ENCODE results near the gene ZNF687.

ZNF687 gene

GRCh38 chr1:151311589-151312331, 29.7 kb downstream of the ZNF687 start:
- in situ Hi-C loops (cut with MboI; ENCODE audit: low sequenced_read_pairs), result no loop called here

GRCh38 chr1:151312411-151312810, 30.3 kb downstream of the ZNF687 start:
- in situ Hi-C loops (cut with MboI; ENCODE audit: low sequenced_read_pairs), result no loop called here

- in situ Hi-C loops (cut with MboI; ENCODE audit: low sequenced_read_pairs), result no loop called here
Observed at GRCh38 chr1:151312826-151313225, 30.7 kb downstream of the ZNF687 start.

GRCh38 chr1:151313501-151313900, 31.4 kb downstream of the ZNF687 start:
- in situ Hi-C loops (cut with MboI; ENCODE audit: low sequenced_read_pairs), result no loop called here

- in situ Hi-C loops (cut with MboI; ENCODE audit: low sequenced_read_pairs), result no loop called here
Observed at GRCh38 chr1:151314137-151314875, 32.2 kb downstream of the ZNF687 start.

GRCh38 chr1:151315565-151316235, 33.6 kb downstream of the ZNF687 start:
- in situ Hi-C loops (cut with MboI; ENCODE audit: low sequenced_read_pairs), result no loop called here

- in situ Hi-C loops (cut with MboI; ENCODE audit: low sequenced_read_pairs), result no loop called here
Observed at GRCh38 chr1:151318975-151319374, 36.9 kb downstream of the ZNF687 start.

- in situ Hi-C loops (cut with MboI; ENCODE audit: low sequenced_read_pairs), result no loop called here
Observed at GRCh38 chr1:151324390-151324930, 42.4 kb downstream of the ZNF687 start.

GRCh38 chr1:151325231-151325630, 43.1 kb downstream of the ZNF687 start:
- in situ Hi-C loops (cut with MboI; ENCODE audit: low sequenced_read_pairs), result no loop called here

- in situ Hi-C loops (cut with MboI; ENCODE audit: low sequenced_read_pairs), result no loop called here
Observed at GRCh38 chr1:151325646-151326429, 43.7 kb downstream of the ZNF687 start.

- in situ Hi-C loops (cut with MboI; ENCODE audit: low sequenced_read_pairs), result no loop called here
Observed at GRCh38 chr1:151326619-151327222, 44.6 kb downstream of the ZNF687 start.

- in situ Hi-C loops (cut with MboI; ENCODE audit: low sequenced_read_pairs), result no loop called here
Observed at GRCh38 chr1:151327223-151327902, 45.3 kb downstream of the ZNF687 start, which contains the start of gene PI4KB. Gene PI4KB (minus strand): TSS chr1:151327416. CDS start chr1:151316481, 10,935 bp downstream.

- in situ Hi-C loops (cut with MboI; ENCODE audit: low sequenced_read_pairs), result no loop called here
Observed at GRCh38 chr1:151327903-151328674, 46.0 kb downstream of the ZNF687 start.

GRCh38 chr1:151334822-151335221, 52.7 kb downstream of the ZNF687 start:
- in situ Hi-C loops (cut with MboI; ENCODE audit: low sequenced_read_pairs), result loop anchor here (5.0 kb wide), 1 partner anchor 33 kb away; no protein-coding TSS in a partner anchor

GRCh38 chr1:151336556-151336955, 54.5 kb downstream of the ZNF687 start:
- in situ Hi-C loops (cut with MboI; ENCODE audit: low sequenced_read_pairs), result loop anchor here (5.0 kb wide), 1 partner anchor 34 kb away; no protein-coding TSS in a partner anchor

GRCh38 chr1:151340870-151341754, 59.0 kb downstream of the ZNF687 start:
- in situ Hi-C loops (cut with MboI; ENCODE audit: low sequenced_read_pairs), result no loop called here

Data from HL-60/S4 (cell line).